ENCODE results near the gene AMBP. TPM values are rescaled to one million over a fixed set of nuclear protein-coding genes. Genes with fewer than 3 reads are reported as not detected.

AMBP gene
- polyA plus RNA-seq, 2 of the 4 experiments (the other 2 are of a cell fraction), result 6.1 to 9.4 TPM

- no peak for FAIRE-seq
- WGBS (ENCODE audit: missing lambda C conversion rate), result 94% methylated on average over 7 of the region's 7 CpGs
- no peak for TF ChIP-seq ATOH8 (CRISPR knock-in tag; IDR thresholded peaks at IDR 0.05; ENCODE audit: low read depth)
- no peak for TF ChIP-seq HDAC2 (IDR thresholded peaks at IDR 0.05)
- no peak for TF ChIP-seq FOXS1 (CRISPR knock-in tag; IDR thresholded peaks at IDR 0.05)
- no peak for TF ChIP-seq E2F6 (IDR thresholded peaks at IDR 0.05; ENCODE audit: borderline replicate concordance, low read depth)
- ATAC-seq, result no peak
- Histone ChIP-seq H3K4me3 (no peak overlapping the region), H3K4me2 (no peak overlapping the region), H3K27ac (no peak overlapping the region), H3K9me3 (no peaks in the 10 kb centered on the region), H3K4me1 (no peaks in the 10 kb centered on the region)
- ChIA-PET CTCF (interaction anchor here (0.7 kb wide), 1 partner anchor 358 kb away, joined by 3 read pairs; no protein-coding TSS in a partner anchor), POLR2A (no interaction called here)
- DNase-seq (ENCODE audit: low read depth in 1 of 2, low spot score in 1 of 2), result no peak
These were observed 22.2 kb downstream of the AMBP start for GRCh38 chr9:114055894-114056293.

GRCh38 chr9:114055061-114055460, 23.0 kb downstream of the AMBP start:
- ChIA-PET POLR2A (no interaction called here), CTCF (no interaction called here)
- Histone ChIP-seq H3K9me3 (no peaks in the 10 kb centered on the region), H3K27ac (no peak overlapping the region), H3K4me2 (no peak overlapping the region), H3K4me1 (no peaks in the 10 kb centered on the region), H3K4me3 (no peak overlapping the region)
- DNase-seq (ENCODE audit: low read depth in 1 of 2, low spot score in 1 of 2), result no peak
- FAIRE-seq, result no peak
- ATAC-seq, result no peak
- 95% methylated on average over 18 of the region's 18 CpGs for WGBS (ENCODE audit: missing lambda C conversion rate)
- TF ChIP-seq ATOH8 (CRISPR knock-in tag; IDR thresholded peaks at IDR 0.05; ENCODE audit: low read depth), result no peak
- TF ChIP-seq KDM1A (IDR thresholded peaks at IDR 0.05; ENCODE audit: low read depth), result no peak
- TF ChIP-seq BCL3 (IDR thresholded peaks at IDR 0.05), result no peak
- TF ChIP-seq MYC (IDR thresholded peaks at IDR 0.05; ENCODE audit: borderline replicate concordance, low read length), result no peak
- TF ChIP-seq REST (IDR thresholded peaks at IDR 0.05), result no peak
- no peak for TF ChIP-seq FOSL2 (IDR thresholded peaks at IDR 0.05)
- TF ChIP-seq FOSL2 (CRISPR knock-in tag; IDR thresholded peaks at IDR 0.05), result no peak
- no peak for TF ChIP-seq FOSB (CRISPR knock-in tag; IDR thresholded peaks at IDR 0.05)
- TF ChIP-seq JUNB (IDR thresholded peaks at IDR 0.05), result no peak
- TF ChIP-seq ZFP36 (IDR thresholded peaks at IDR 0.05; ENCODE audit: borderline replicate concordance, partially characterized antibody), result no peak
- no peak for TF ChIP-seq NPAS2 (CRISPR knock-in tag; IDR thresholded peaks at IDR 0.05; ENCODE audit: borderline replicate concordance)
- TF ChIP-seq POLR2A (IDR thresholded peaks at IDR 0.05; ENCODE audit: low read length), result no peak
- TF ChIP-seq SREBF2 (IDR thresholded peaks at IDR 0.05), result no peak
- no peak for TF ChIP-seq HOXB5 (CRISPR knock-in tag; IDR thresholded peaks at IDR 0.05)

- Histone ChIP-seq H3K4me3 (no peak overlapping the region), H3K4me1 (no peaks in the 10 kb centered on the region), H3K27ac (no peak overlapping the region), H3K4me2 (no peak overlapping the region), H3K9me3 (no peaks in the 10 kb centered on the region)
- ATAC-seq, result no peak
- POLR2A ChIA-PET, result no interaction called here
- DNase-seq (ENCODE audit: low read depth in 1 of 2, low spot score in 1 of 2), result no peak
- CTCF ChIA-PET, result no interaction called here
- no peak for FAIRE-seq
- WGBS (ENCODE audit: missing lambda C conversion rate), result 78% methylated on average over 10 of the region's 10 CpGs
- TF ChIP-seq SREBF2 (IDR thresholded peaks at IDR 0.05) (no peak), HES2 (IDR thresholded peaks at IDR 0.05) (no peak), PBX3 (IDR thresholded peaks at IDR 0.05) (no peak), POLR2AphosphoS2 (conservative IDR thresholded peaks at IDR 0.05; ENCODE audit: low read length) (no peak)
These were observed 23.9 kb downstream of the AMBP start for GRCh38 chr9:114054191-114054690.

All from A549 (cell line).